Tibial nerve (tissue), 4 donors: ENCODE data around the gene TBCA. TPM values are rescaled to one million over a fixed set of nuclear protein-coding genes. Genes with fewer than 3 reads are reported as not detected.

ENCODE experiments used
- DNase-seq, 2 donors: peaks; one replicate each; pipeline ENCODE4 v3.0.0-alpha.2; 2019; ENCODE audit warnings: low spot score in 2 of 2
- H3K27ac ChIP-seq, 4 donors: fragments of 200-600 bp; sonication (generic) in 3 of 4; one replicate each; pipeline ENCODE4 v1.5.1; 2017 to 2019; ENCODE audit warnings: mild to moderate bottlenecking in 1 of 4
- H3K27me3 ChIP-seq, 2 donors: fragments of 200-600 bp; sonication (generic) in 1 of 2; one replicate each; pipeline versions ENCODE4 v1.5.1 to v1.6.0; 2017 to 2019
- H3K36me3 ChIP-seq, 3 donors: fragments of 200-600 bp; sonication (generic); one replicate each; pipeline ENCODE4 v1.5.1; 2018 to 2019
- H3K4me1 ChIP-seq, 4 donors: fragments of 200-600 bp; sonication (generic) in 3 of 4; one replicate each; pipeline ENCODE4 v1.5.1; 2017 to 2019
- H3K4me3 ChIP-seq, 4 donors: fragments of 200-600 bp; sonication (generic) in 3 of 4; one replicate each; pipeline ENCODE4 v1.5.1; 2017 to 2019; ENCODE audit warnings: mild to moderate bottlenecking in 1 of 4, moderate library complexity in 1 of 4
- H3K9me3 ChIP-seq, 4 donors: fragments of 200-600 bp; sonication (generic) in 3 of 4; one replicate each; pipeline ENCODE4 v1.5.1; 2017 to 2019
- EP300 ChIP-seq, 2 donors: sonication (generic); formaldehyde crosslinking; IDR thresholded peaks; one replicate each; pipeline ENCODE4 v1.6.1; 2017; ENCODE audit warnings: antibody characterized with exemption in 2 of 2, mild to moderate bottlenecking in 1 of 2
- POLR2A ChIP-seq, 2 donors: fragments of 450-650 bp; IDR thresholded peaks; one replicate each; pipeline ENCODE4 v1.6.1; 2017; ENCODE audit warnings: antibody characterized with exemption in 2 of 2, mild to moderate bottlenecking in 2 of 2, moderate library complexity in 2 of 2
- WGBS, 2 donors: methylation state at CpG; one replicate each; pipeline ENCODE4 v1.1.5; 2018; 5-methylcytosine and 5-hydroxymethylcytosine counted together
- total RNA-seq, 4 donors: library from RNA; depleted of rRNA; stranded (reverse); fragments of >200 nt; gene quantifications; one replicate each; pipeline ENCODE4 v1.1.0, GENCODE V29; 2016
- TF ChIP-seq, protein P1 (sequence below), 5 experiments: fragments of 200-600 bp in 3 of 5; fragments of 450-650 bp in 2 of 5; sonication (generic) in 3 of 5; IDR thresholded peaks; one replicate each; pipeline ENCODE4 v1.5.1; 2016 to 2019; ENCODE audit warnings: antibody characterized with exemption in 5 of 5, mild to moderate bottlenecking in 3 of 5, moderate library complexity in 2 of 5

Gene TBCA
- total RNA-seq, 4 donors from 2014 or later, result 83.2 to 157 (median 120) TPM

DNA sequence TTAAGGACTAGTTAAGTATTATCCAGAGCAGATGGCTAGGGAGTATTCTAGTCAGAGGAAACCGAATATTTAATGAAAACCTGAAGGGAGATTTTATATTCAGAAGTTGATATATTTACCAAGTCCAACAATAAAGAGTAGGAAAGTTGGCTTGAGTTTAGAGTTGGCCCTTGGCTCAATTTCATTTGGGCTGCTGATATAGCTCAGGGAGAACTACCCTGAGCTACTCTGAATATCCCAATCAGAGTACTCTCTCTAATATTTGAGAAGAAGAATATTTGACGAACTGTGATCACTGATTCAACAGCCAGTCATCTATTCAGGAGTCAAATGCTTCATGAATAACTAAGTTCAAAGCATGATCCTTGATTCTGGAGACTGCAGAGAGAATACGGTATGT, 34.5 kb downstream of the TBCA start:
- no peak overlapping the region for H3K27ac ChIP-seq
- 83% methylated on average over 3 of the region's 3 CpGs for WGBS, 2 donors
- H3K9me3 ChIP-seq, result no peaks in the 10 kb centered on the region
- no peak overlapping the region for H3K4me3 ChIP-seq
- TF ChIP-seq EP300 (IDR thresholded peaks at IDR 0.05), result no peak
- TF ChIP-seq, protein P1, sequence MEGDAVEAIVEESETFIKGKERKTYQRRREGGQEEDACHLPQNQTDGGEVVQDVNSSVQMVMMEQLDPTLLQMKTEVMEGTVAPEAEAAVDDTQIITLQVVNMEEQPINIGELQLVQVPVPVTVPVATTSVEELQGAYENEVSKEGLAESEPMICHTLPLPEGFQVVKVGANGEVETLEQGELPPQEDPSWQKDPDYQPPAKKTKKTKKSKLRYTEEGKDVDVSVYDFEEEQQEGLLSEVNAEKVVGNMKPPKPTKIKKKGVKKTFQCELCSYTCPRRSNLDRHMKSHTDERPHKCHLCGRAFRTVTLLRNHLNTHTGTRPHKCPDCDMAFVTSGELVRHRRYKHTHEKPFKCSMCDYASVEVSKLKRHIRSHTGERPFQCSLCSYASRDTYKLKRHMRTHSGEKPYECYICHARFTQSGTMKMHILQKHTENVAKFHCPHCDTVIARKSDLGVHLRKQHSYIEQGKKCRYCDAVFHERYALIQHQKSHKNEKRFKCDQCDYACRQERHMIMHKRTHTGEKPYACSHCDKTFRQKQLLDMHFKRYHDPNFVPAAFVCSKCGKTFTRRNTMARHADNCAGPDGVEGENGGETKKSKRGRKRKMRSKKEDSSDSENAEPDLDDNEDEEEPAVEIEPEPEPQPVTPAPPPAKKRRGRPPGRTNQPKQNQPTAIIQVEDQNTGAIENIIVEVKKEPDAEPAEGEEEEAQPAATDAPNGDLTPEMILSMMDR (IDR thresholded peaks at IDR 0.05), result no peak
- TF ChIP-seq POLR2A (IDR thresholded peaks at IDR 0.05), result no peak
- DNase-seq, result no peak
- H3K4me1 ChIP-seq, result peaks cover 0 to 26% (median 0%) of the 10 kb centered on the region in 4 donors
- H3K27me3 ChIP-seq, result no peaks in the 10 kb centered on the region
- no peaks in the 10 kb centered on the region for H3K36me3 ChIP-seq

DNA sequence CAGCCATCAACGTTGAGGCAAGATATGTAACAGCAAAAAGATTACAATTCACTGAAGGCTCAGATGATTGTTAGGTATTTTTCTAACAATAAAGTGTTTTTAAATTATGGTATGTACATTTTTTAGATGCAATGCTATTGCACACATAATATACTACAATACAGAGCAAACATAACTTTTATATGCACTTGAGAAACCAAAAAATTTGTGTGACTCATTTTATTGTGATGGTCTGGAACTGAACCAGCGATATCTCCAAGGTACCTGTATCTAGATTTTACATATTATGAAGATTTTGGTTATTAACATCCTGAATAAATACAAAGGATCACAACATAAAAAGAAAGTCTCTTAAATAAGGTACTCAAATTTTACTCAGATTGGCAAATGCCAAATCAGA, 41.3 kb downstream of the TBCA start:
- H3K4me1 ChIP-seq, result peaks cover 0 to 5% (median 0%) of the 10 kb centered on the region in 4 donors
- DNase-seq, result no peak
- no peaks in the 10 kb centered on the region for H3K27me3 ChIP-seq
- peaks cover 0 to 10% (median 0%) of the 10 kb centered on the region in 4 donors for H3K9me3 ChIP-seq
- WGBS, 2 donors, result 94 to 95% methylated on average over 2 of the region's 2 CpGs
- H3K4me3 ChIP-seq, result no peak overlapping the region
- no peak overlapping the region for H3K27ac ChIP-seq
- TF ChIP-seq, protein P1 (IDR thresholded peaks at IDR 0.05), result no peak
- TF ChIP-seq POLR2A (IDR thresholded peaks at IDR 0.05), result no peak
- no peak for TF ChIP-seq EP300 (IDR thresholded peaks at IDR 0.05)
- peaks cover 0 to 8% (median 0%) of the 10 kb centered on the region in 3 donors for H3K36me3 ChIP-seq

DNA sequence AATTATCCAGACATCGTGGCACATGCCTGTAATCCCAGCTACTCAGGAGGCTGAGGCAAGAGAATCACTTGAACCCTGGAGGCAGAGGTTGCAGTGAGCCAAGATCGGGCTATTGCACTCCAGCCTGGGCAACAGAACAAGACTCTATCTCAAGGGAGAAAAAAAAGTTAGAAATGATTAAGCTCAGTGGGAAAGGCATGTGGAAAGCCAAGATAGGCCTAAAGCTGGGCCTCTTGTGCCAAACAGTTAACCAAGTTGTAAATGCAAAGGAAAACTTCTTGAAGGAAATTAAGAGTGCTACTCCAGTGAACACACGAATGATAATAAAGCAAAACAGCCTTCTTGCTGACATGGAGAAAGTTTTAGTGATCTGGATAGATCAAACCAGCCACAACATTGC, 43.0 kb downstream of the TBCA start:
- TF ChIP-seq POLR2A (IDR thresholded peaks at IDR 0.05) (no peak), EP300 (IDR thresholded peaks at IDR 0.05) (no peak)
- TF ChIP-seq, protein P1 (IDR thresholded peaks at IDR 0.05), result no peak
- Histone ChIP-seq H3K27me3 (no peaks in the 10 kb centered on the region), H3K27ac (no peak overlapping the region), H3K4me3 (no peak overlapping the region), H3K9me3 (peaks cover 0 to 10% (median 0%) of the 10 kb centered on the region in 4 donors), H3K4me1 (peaks cover 0 to 1% (median 0%) of the 10 kb centered on the region in 4 donors), H3K36me3 (peaks cover 0 to 8% (median 0%) of the 10 kb centered on the region in 3 donors)
- no peak for DNase-seq
- 77 to 85% methylated on average over 3 of the region's 3 CpGs for WGBS, 2 donors

GRCh38 chr5:77727190-77727589, 48.9 kb downstream of the TBCA start:
- no peak for DNase-seq
- 75 to 87% methylated on average over 3 of the region's 3 CpGs for WGBS, 2 donors
- Histone ChIP-seq H3K27me3 (no peaks in the 10 kb centered on the region), H3K4me3 (no peak overlapping the region), H3K4me1 (no peaks in the 10 kb centered on the region), H3K9me3 (no peaks in the 10 kb centered on the region), H3K36me3 (no peaks in the 10 kb centered on the region), H3K27ac (no peak overlapping the region)
- no peak for TF ChIP-seq EP300 (IDR thresholded peaks at IDR 0.05)
- TF ChIP-seq POLR2A (IDR thresholded peaks at IDR 0.05), result no peak
- TF ChIP-seq, protein P1 (IDR thresholded peaks at IDR 0.05), result no peak

DNA sequence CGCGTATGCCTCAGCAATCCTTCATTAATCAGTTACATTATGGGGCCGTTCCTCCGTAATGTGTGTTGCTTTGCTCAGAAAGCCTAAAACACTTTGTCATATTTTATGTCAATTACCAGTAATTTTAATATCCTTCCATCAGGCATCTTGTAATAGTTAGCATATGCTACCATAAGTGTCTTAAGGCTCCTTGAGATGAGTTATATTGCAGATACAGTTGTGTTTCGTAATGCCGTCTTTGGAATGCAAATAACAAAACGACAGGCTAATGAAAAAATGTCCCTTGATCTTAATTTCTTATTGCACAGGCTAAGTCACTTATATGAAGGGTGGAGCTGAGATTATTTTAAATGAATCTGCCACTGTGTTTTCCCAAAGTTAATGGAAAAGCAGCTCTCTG, 50.5 kb downstream of the TBCA start:
- DNase-seq, result no peak
- Histone ChIP-seq H3K4me1 (no peaks in the 10 kb centered on the region), H3K36me3 (no peaks in the 10 kb centered on the region), H3K9me3 (no peaks in the 10 kb centered on the region), H3K27ac (no peak overlapping the region), H3K4me3 (no peak overlapping the region), H3K27me3 (no peaks in the 10 kb centered on the region)
- WGBS, 2 donors, result 84 to 87% methylated on average over 7 of the region's 7 CpGs
- TF ChIP-seq, protein P1 (IDR thresholded peaks at IDR 0.05), result no peak
- TF ChIP-seq EP300 (IDR thresholded peaks at IDR 0.05), result no peak
- TF ChIP-seq POLR2A (IDR thresholded peaks at IDR 0.05), result no peak
